Esophagus squamous epithelium (tissue), 4 donors: ENCODE data around the gene PALM.

Experiments used
- CTCF ChIP-seq, 6 experiments: fragments of 450-650 bp in 4 of 6; fragments of 200-600 bp in 2 of 6; sonication (generic) in 2 of 6; IDR thresholded peaks; one replicate each; pipeline ENCODE4 v1.5.1; 2016 to 2019; ENCODE audit warnings: antibody characterized with exemption in 6 of 6, mild to moderate bottlenecking in 4 of 6, moderate library complexity in 4 of 6
- POLR2A ChIP-seq, 4 donors: fragments of 450-650 bp; IDR thresholded peaks; one replicate each; pipeline ENCODE4 v1.6.1; 2017; ENCODE audit warnings: antibody characterized with exemption in 4 of 4, mild to moderate bottlenecking in 4 of 4, moderate library complexity in 3 of 4

DNA sequence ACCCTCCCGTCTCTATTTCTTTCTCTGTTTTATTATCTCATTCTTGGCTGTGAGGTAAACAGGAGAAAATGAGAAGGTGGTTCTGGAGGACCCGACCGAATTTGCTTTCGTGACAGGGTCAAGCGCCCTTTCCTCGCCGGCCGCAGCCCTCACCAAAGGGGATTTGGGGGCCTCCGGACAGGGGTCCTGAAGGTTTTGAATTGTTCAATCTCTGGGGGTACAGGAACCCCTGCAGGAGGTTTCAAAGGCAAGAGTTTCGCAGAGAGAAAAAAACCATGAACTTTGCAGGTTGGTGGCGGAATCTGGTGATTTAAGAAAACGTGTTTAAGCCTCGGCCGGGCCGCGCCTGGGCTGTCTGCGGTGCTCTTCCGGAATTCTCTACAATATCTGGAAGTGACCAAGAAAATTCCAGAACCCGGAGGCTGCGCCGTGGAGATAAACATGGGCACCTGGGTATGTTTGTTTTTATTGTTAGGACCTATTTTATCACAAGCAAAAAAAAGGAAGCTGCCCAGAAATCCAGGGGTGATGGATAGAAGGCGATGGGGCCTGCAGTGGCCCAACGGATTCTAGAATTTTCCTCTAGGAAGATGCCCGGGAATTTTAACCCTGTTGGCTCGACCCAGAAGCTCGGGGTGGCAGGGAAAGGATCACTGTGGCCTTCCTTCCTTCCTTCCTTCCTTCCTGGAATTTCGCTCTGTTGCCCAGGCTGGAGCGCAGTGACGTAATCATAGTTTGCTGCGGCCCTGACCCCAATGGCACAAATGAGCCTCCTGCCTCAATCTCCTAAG, 74.3 kb downstream of the PALM start:
- no peak for TF ChIP-seq CTCF (IDR thresholded peaks at IDR 0.05)
- TF ChIP-seq POLR2A (IDR thresholded peaks at IDR 0.05), result no peak
